HFFc6 (cell line): ENCODE results near the gene MYO19. TPM values are rescaled to one million over a fixed set of nuclear protein-coding genes. Genes with fewer than 3 reads are reported as not detected.

Experiments used
- DNase-seq: peaks from one replicate; pipeline ENCODE4 v3.0.0-alpha.2; 2018
- H3K27ac Mint-ChIP-seq: 2 replicates; pipeline ENCODE4 v1.8.0; 2020; ENCODE audit warnings: mild to moderate bottlenecking, mixed read lengths
- H3K27me3 Mint-ChIP-seq: 2 replicates; pipeline ENCODE4 v1.8.0; 2021; ENCODE audit warnings: mild to moderate bottlenecking, moderate library complexity, mixed read lengths; ENCODE audit not compliant: insufficient read depth
- H3K36me3 Mint-ChIP-seq: 2 replicates; pipeline ENCODE4 v1.8.0; 2021; ENCODE audit warnings: low read depth, mixed read lengths
- H3K4me1 Mint-ChIP-seq: 2 replicates; pipeline ENCODE4 v1.8.0; 2020; ENCODE audit warnings: low read depth, mixed read lengths
- H3K4me3 Mint-ChIP-seq: 2 replicates; pipeline ENCODE4 v1.8.0; 2020; ENCODE audit warnings: mild to moderate bottlenecking, moderate library complexity, mixed read lengths
- H3K9me3 Mint-ChIP-seq: 2 replicates; pipeline ENCODE4 v1.8.0; 2020; ENCODE audit warnings: mild to moderate bottlenecking, mixed read lengths
- CTCF ChIP-seq: fragments of 200-600 bp; sonication (generic); IDR thresholded peaks from 2 replicates; pipeline ENCODE4 v1.5.0; 2021; ENCODE audit warnings: antibody characterized with exemption, mild to moderate bottlenecking
- total RNA-seq, 6 experiments: library from RNA; stranded (reverse); fragmentation: NEBNext Ultra II Directional; extraction: Animal tissue kit (Norgen Biotek cat#: 25700); gene quantifications; 2 replicates in 1 of 6; 3 replicates in 5 of 6; pipeline ENCODE4 v1.2.3, GENCODE V29; 2021

Gene MYO19
- total RNA-seq, 6 experiments from 2014 or later, result 32.4 to 45.9 (median 38.4) TPM

- H3K27ac Mint-ChIP-seq, result no peak overlapping the region
- TF ChIP-seq CTCF, result no peak
- no peaks in the 10 kb centered on the region for H3K9me3 Mint-ChIP-seq
- no peaks in the 10 kb centered on the region; the same call in 1 of the 2 replicates for H3K27me3 Mint-ChIP-seq
- H3K36me3 Mint-ChIP-seq, result peaks cover 21% of the 10 kb centered on the region
- H3K4me3 Mint-ChIP-seq, result no peak overlapping the region
- H3K4me1 Mint-ChIP-seq, result peaks cover 9% of the 10 kb centered on the region
- DNase-seq, result no peak
Measured at GRCh38 chr17:36500745-36501225, 33.9 kb downstream of the MYO19 start.

- Mint-ChIP-seq H3K4me3 (no peak overlapping the region), H3K27ac (no peak overlapping the region), H3K27me3 (no peaks in the 10 kb centered on the region), H3K9me3 (no peaks in the 10 kb centered on the region), H3K4me1 (peaks cover 15% of the 10 kb centered on the region), H3K36me3 (peaks cover 24% of the 10 kb centered on the region)
- no peak for DNase-seq
- TF ChIP-seq CTCF, result no peak
Measured at GRCh38 chr17:36498560-36499300, 35.9 kb downstream of the MYO19 start.

GRCh38 chr17:36498155-36498554 lies 36.5 kb downstream of the MYO19 start:
- DNase-seq, result no peak

GRCh38 chr17:36496018-36496789 lies 38.5 kb downstream of the MYO19 start:
- H3K27me3 Mint-ChIP-seq, result no peaks in the 10 kb centered on the region
- TF ChIP-seq CTCF, result no peak
- no peak overlapping the region for H3K4me3 Mint-ChIP-seq
- no peaks in the 10 kb centered on the region for H3K9me3 Mint-ChIP-seq
- peaks cover 15% of the 10 kb centered on the region for H3K4me1 Mint-ChIP-seq
- DNase-seq, result peak; percentile 5
- H3K27ac Mint-ChIP-seq, result peak overlapping the region; percentile 42
- H3K36me3 Mint-ChIP-seq, result peaks cover 15% of the 10 kb centered on the region

More at GRCh38 chr17:36498155-36498554, 36.5 kb downstream of the MYO19 start:
- H3K4me3 Mint-ChIP-seq, result no peak overlapping the region
- no peak overlapping the region for H3K27ac Mint-ChIP-seq
- no peaks in the 10 kb centered on the region for H3K27me3 Mint-ChIP-seq
- peaks cover 18% of the 10 kb centered on the region for H3K36me3 Mint-ChIP-seq
- H3K9me3 Mint-ChIP-seq, result no peaks in the 10 kb centered on the region
- TF ChIP-seq CTCF, result no peak
- peaks cover 15% of the 10 kb centered on the region for H3K4me1 Mint-ChIP-seq

- H3K9me3 Mint-ChIP-seq, result no peaks in the 10 kb centered on the region
- H3K27me3 Mint-ChIP-seq, result no peaks in the 10 kb centered on the region
- no peak overlapping the region for H3K4me3 Mint-ChIP-seq
- no peak overlapping the region for H3K27ac Mint-ChIP-seq
- no peak for TF ChIP-seq CTCF
- peaks cover 15% of the 10 kb centered on the region for H3K4me1 Mint-ChIP-seq
- no peak for DNase-seq
- H3K36me3 Mint-ChIP-seq, result peaks cover 18% of the 10 kb centered on the region
Measured at GRCh38 chr17:36495076-36495578, 39.5 kb downstream of the MYO19 start.
